Gastrocnemius medialis (tissue), 4 donors: ENCODE measurements around the gene MRNIP. TPM values are rescaled to one million over a fixed set of nuclear protein-coding genes. Genes with fewer than 3 reads are reported as not detected.

Experiments
- ATAC-seq, 2 donors: fragments of 150-250 bp; one replicate each; pipeline ENCODE4 v1.9.1; 2016
- DNase-seq, 2 donors: peaks; one replicate each; pipeline ENCODE4 v3.0.0-alpha.2; 2019
- H3K27ac ChIP-seq, 4 donors: fragments of 200-600 bp; sonication (generic); 1 replicate in 1 of 4; 2 replicates in 3 of 4; pipeline ENCODE4 v1.5.1; 2016 to 2018; ENCODE audit warnings: mild to moderate bottlenecking in 2 of 4, moderate library complexity in 1 of 4
- H3K27me3 ChIP-seq, 3 donors: fragments of 200-600 bp; sonication (generic) in 2 of 3; 1 replicate in 1 of 3; 2 replicates in 2 of 3; pipeline versions ENCODE4 v1.5.1 to v1.6.0; 2016 to 2019; ENCODE audit warnings: mild to moderate bottlenecking in 1 of 3, moderate library complexity in 1 of 3
- H3K36me3 ChIP-seq, 2 donors: fragments of 200-600 bp; sonication (generic) in 1 of 2; one replicate each; pipeline ENCODE4 v1.5.1; 2017 to 2018
- H3K4me1 ChIP-seq, 2 donors: fragments of 200-600 bp; sonication (generic) in 1 of 2; one replicate each; pipeline ENCODE4 v1.5.1; 2016 to 2017; ENCODE audit warnings: mild to moderate bottlenecking in 2 of 2
- H3K4me3 ChIP-seq, 4 donors: fragments of 200-600 bp; sonication (generic) in 3 of 4; 1 replicate in 1 of 4; 2 replicates in 3 of 4; pipeline ENCODE4 v1.5.1; 2016 to 2019; ENCODE audit warnings: mild to moderate bottlenecking in 2 of 4
- H3K9me3 ChIP-seq, 3 donors: fragments of 200-600 bp; sonication (generic) in 2 of 3; 1 replicate in 1 of 3; 2 replicates in 2 of 3; pipeline ENCODE4 v1.5.1; 2016 to 2019
- CTCF ChIP-seq, 5 experiments: fragments of 450-650 bp in 3 of 5; fragments of 200-600 bp in 2 of 5; sonication (generic) in 2 of 5; IDR thresholded peaks in 4 of 5; conservative IDR thresholded peaks in 1 of 5; 1 replicate in 4 of 5; 2 replicates in 1 of 5; pipeline ENCODE4 v1.5.1; 2016 to 2019; ENCODE audit warnings: antibody characterized with exemption in 5 of 5, mild to moderate bottlenecking in 3 of 5, moderate library complexity in 3 of 5
- POLR2A ChIP-seq, 2 donors: fragments of 450-650 bp; IDR thresholded peaks; one replicate each; pipeline ENCODE4 v1.6.1; 2017; ENCODE audit warnings: antibody characterized with exemption in 2 of 2, mild to moderate bottlenecking in 2 of 2, moderate library complexity in 2 of 2
- in situ Hi-C, 4 donors: fragments of 200-750 bp; cut with MboI; loops; one replicate each; pipeline versions ENCODE4 v1.15.0 to v1.8.0; 2017; ENCODE audit warnings: low sequenced_read_pairs in 4 of 4
- intact Hi-C: fragments of 100-400 bp; cut with DNase I; formaldehyde crosslinking; loops from one replicate; pipeline ENCODE4 v1.15.1; 2023; ENCODE audit warnings: low total_unique reads
- total RNA-seq, 4 donors: library from RNA; depleted of rRNA; stranded (reverse); fragments of >200 nt; gene quantifications; one replicate each; pipeline versions ENCODE4 v1.1.0 to v1.2.3, GENCODE V29; 2016

Gene MRNIP
- total RNA-seq, 4 donors from 2014 or later, result 2.9 to 16.1 (median 8.3) TPM

GRCh38 chr5:179876610-179876952 lies 18.0 kb upstream of the MRNIP start:
- no peak for TF ChIP-seq CTCF (IDR thresholded peaks at IDR 0.05 in 4 of 5, conservative IDR thresholded peaks at IDR 0.05 in 1 of 5)
- no peak for TF ChIP-seq POLR2A (IDR thresholded peaks at IDR 0.05)
- no peak for DNase-seq
- Histone ChIP-seq H3K4me1 (peaks cover 8 to 15% of the 10 kb centered on the region in 2 donors), H3K4me3 (no peak overlapping the region), H3K36me3 (peaks cover 0 to 72% of the 10 kb centered on the region in 2 donors), H3K27me3 (no peaks in the 10 kb centered on the region), H3K9me3 (no peaks in the 10 kb centered on the region), H3K27ac (peak overlapping the region in 3 of 4 donors; percentile 47 to 79 (median 59))
- no peak for ATAC-seq
- in situ Hi-C loops (no loop called here), intact Hi-C loops (no loop called here)

- H3K27ac ChIP-seq, result peak overlapping the region; percentile 31 to 79 (median 53)
- peaks cover 8 to 17% of the 10 kb centered on the region in 2 donors for H3K4me1 ChIP-seq
- DNase-seq (no peak), ATAC-seq (peak; percentile 33 to 76)
- no peaks in the 10 kb centered on the region for H3K27me3 ChIP-seq
- no peak for TF ChIP-seq CTCF (IDR thresholded peaks at IDR 0.05 in 4 of 5, conservative IDR thresholded peaks at IDR 0.05 in 1 of 5)
- peaks cover 0 to 78% of the 10 kb centered on the region in 2 donors for H3K36me3 ChIP-seq
- no peak overlapping the region for H3K4me3 ChIP-seq
- intact Hi-C loops (no loop called here), in situ Hi-C loops (no loop called here)
- H3K9me3 ChIP-seq, result no peaks in the 10 kb centered on the region
These were observed 17.4 kb upstream of the MRNIP start for GRCh38 chr5:179875741-179876609.

- H3K36me3 ChIP-seq, result peaks cover 0 to 88% of the 10 kb centered on the region in 2 donors
- no peaks in the 10 kb centered on the region for H3K9me3 ChIP-seq
- in situ Hi-C loops, result loop anchor here in 1 of 4 donors (25.0 kb wide), 1 partner anchor 112 kb away; no protein-coding TSS in a partner anchor
- no peak overlapping the region for H3K27ac ChIP-seq
- H3K4me3 ChIP-seq, result no peak overlapping the region
- intact Hi-C loops, result no loop called here
- no peaks in the 10 kb centered on the region for H3K27me3 ChIP-seq
- no peak for DNase-seq
- peaks cover 11 to 17% of the 10 kb centered on the region in 2 donors for H3K4me1 ChIP-seq
- ATAC-seq, result no peak
- TF ChIP-seq POLR2A (IDR thresholded peaks at IDR 0.05) (no peak), CTCF (IDR thresholded peaks at IDR 0.05 in 4 of 5, conservative IDR thresholded peaks at IDR 0.05 in 1 of 5) (no peak)
These were observed 16.1 kb upstream of the MRNIP start for GRCh38 chr5:179874536-179875292.

- TF ChIP-seq POLR2A (IDR thresholded peaks at IDR 0.05), result no peak
- TF ChIP-seq CTCF (IDR thresholded peaks at IDR 0.05 in 4 of 5, conservative IDR thresholded peaks at IDR 0.05 in 1 of 5), result no peak
- DNase-seq, result no peak
- Histone ChIP-seq H3K36me3 (peaks cover 0 to 88% of the 10 kb centered on the region in 2 donors), H3K9me3 (no peaks in the 10 kb centered on the region), H3K27ac (no peak overlapping the region), H3K27me3 (no peaks in the 10 kb centered on the region), H3K4me3 (no peak overlapping the region), H3K4me1 (peaks cover 11 to 17% of the 10 kb centered on the region in 2 donors)
- ATAC-seq, result no peak
- intact Hi-C loops (no loop called here), in situ Hi-C loops (loop anchor here in 1 of 4 donors (25.0 kb wide), 1 partner anchor 112 kb away; no protein-coding TSS in a partner anchor)
These were observed 15.5 kb upstream of the MRNIP start for GRCh38 chr5:179874136-179874535.
